Body of pancreas (tissue), 4 donors: ENCODE data around the gene ADAM10.

Experiments
- CTCF ChIP-seq, 7 experiments: fragments of 450-650 bp in 4 of 7; fragments of 200-600 bp in 3 of 7; sonication (generic) in 3 of 7; IDR thresholded peaks; one replicate each; pipeline ENCODE4 v1.5.1; 2016 to 2019; ENCODE audit warnings: antibody characterized with exemption in 7 of 7
- POLR2A ChIP-seq, 3 donors: fragments of 450-650 bp; IDR thresholded peaks; one replicate each; pipeline ENCODE4 v1.6.1; 2016; ENCODE audit warnings: antibody characterized with exemption in 3 of 3, mild to moderate bottlenecking in 2 of 3

GRCh38 chr15:58761010-58761388 is 11.5 kb upstream of the ADAM10 start:
- TF ChIP-seq CTCF (IDR thresholded peaks at IDR 0.05) (no peak), POLR2A (IDR thresholded peaks at IDR 0.05) (no peak)
